ENCODE results near the gene EGFL7. TPM values are rescaled to one million over a fixed set of nuclear protein-coding genes. Genes with fewer than 3 reads are reported as not detected.

Gene EGFL7
- total and polyA plus RNA-seq, 4 donors, result 32.1 to 39.7 (median 36.5) TPM

- Histone ChIP-seq H3K36me3 (ENCODE audit: control insufficient read depth in 4 of 4, insufficient read depth in 3 of 4, low read depth in 1 of 4, low read length in 3 of 4) (no peaks in the 10 kb centered on the region), H3K9me3 (ENCODE audit: control insufficient read depth in 4 of 4, low read length in 3 of 4) (no peaks in the 10 kb centered on the region), H3K9ac (ENCODE audit: low read depth in 1 of 2, low read length in 2 of 2) (no peak overlapping the region), H3K4me3 (ENCODE audit: low read depth in 1 of 3, low read length in 3 of 3) (no peak overlapping the region), H3K27me3 (ENCODE audit: control insufficient read depth in 4 of 4, insufficient read depth in 4 of 4, low read length in 3 of 4) (no peaks in the 10 kb centered on the region), H3K27ac (ENCODE audit: low read depth in 1 of 2, low read length in 2 of 2) (no peak overlapping the region), H3K4me1 (ENCODE audit: control insufficient read depth in 4 of 4, insufficient read depth in 4 of 4, low read length in 3 of 4) (peaks cover 48 to 74% (median 65%) of the 10 kb centered on the region in 4 donors)
- TF ChIP-seq ATF3 (IDR thresholded peaks at IDR 0.05) (no peak), ZBTB33 (IDR thresholded peaks at IDR 0.05) (no peak), TAF1 (conservative IDR thresholded peaks at IDR 0.05) (no peak), MAX (IDR thresholded peaks at IDR 0.05) (no peak), FOXA2 (IDR thresholded peaks at IDR 0.05) (no peak), FOXA1 (IDR thresholded peaks at IDR 0.05) (no peak), GABPA (IDR thresholded peaks at IDR 0.05 in 1 of 2, conservative IDR thresholded peaks at IDR 0.05 in 1 of 2) (no peak), RAD21 (IDR thresholded peaks at IDR 0.05) (no peak), HNF4A (conservative IDR thresholded peaks at IDR 0.05) (no peak), REST (IDR thresholded peaks at IDR 0.05) (no peak), SP1 (IDR thresholded peaks at IDR 0.05) (no peak)
- no peak for DNase-seq (ENCODE audit: low spot score)
- 90% methylated on average over 16 of the region's 16 CpGs for WGBS
These were observed 40.2 kb upstream of the EGFL7 start for GRCh38 chr9:136622538-136622948.

- DNase-seq (ENCODE audit: low spot score), result no peak
- Histone ChIP-seq H3K9ac (ENCODE audit: low read depth in 1 of 2, low read length in 2 of 2) (no peak overlapping the region), H3K9me3 (ENCODE audit: control insufficient read depth in 4 of 4, low read length in 3 of 4) (no peaks in the 10 kb centered on the region), H3K4me3 (ENCODE audit: low read depth in 1 of 3, low read length in 3 of 3) (no peak overlapping the region), H3K36me3 (ENCODE audit: control insufficient read depth in 4 of 4, insufficient read depth in 3 of 4, low read depth in 1 of 4, low read length in 3 of 4) (no peaks in the 10 kb centered on the region), H3K27ac (ENCODE audit: low read depth in 1 of 2, low read length in 2 of 2) (no peak overlapping the region), H3K27me3 (ENCODE audit: control insufficient read depth in 4 of 4, insufficient read depth in 4 of 4, low read length in 3 of 4) (no peaks in the 10 kb centered on the region), H3K4me1 (ENCODE audit: control insufficient read depth in 4 of 4, insufficient read depth in 4 of 4, low read length in 3 of 4) (peaks cover 48 to 70% (median 61%) of the 10 kb centered on the region in 4 donors)
- WGBS, result 91% methylated on average over 19 of the region's 19 CpGs
- TF ChIP-seq FOXA1 (IDR thresholded peaks at IDR 0.05) (no peak), FOXA2 (IDR thresholded peaks at IDR 0.05) (no peak)
These were observed 39.5 kb upstream of the EGFL7 start for GRCh38 chr9:136623016-136623841.
